BJ (cell line): ENCODE measurements around the gene AGAP1. TPM values are rescaled to one million over a fixed set of nuclear protein-coding genes. Genes with fewer than 3 reads are reported as not detected.

Source experiments
- CTCF ChIA-PET: fragments of 350-600 bp; formaldehyde crosslinking; extraction: SDS; loops from one replicate; lab custom pipeline; 2021; ENCODE audit warnings: antibody characterized with exemption, inconsistent platforms; lab: Yijun Ruan, JAX
- POLR2A ChIA-PET: fragments of 300-600 bp; sonication (Branson Sonifier 250); formaldehyde crosslinking; extraction: SDS; loops from one replicate; lab custom pipeline; 2021; ENCODE audit warnings: antibody characterized with exemption; lab: Charles Lee
- DNase-seq: peaks from one replicate; pipeline ENCODE4 v3.0.0-alpha.2; 2011; ENCODE audit warnings: low read depth
- H3K27me3 ChIP-seq: 2 replicates; pipeline ENCODE4 v1.6.0; 2011; ENCODE audit warnings: low read length; ENCODE audit not compliant: control insufficient read depth, insufficient read depth
- H3K36me3 ChIP-seq: 2 replicates; pipeline ENCODE4 v1.5.1; 2011; ENCODE audit warnings: low read length; ENCODE audit not compliant: control insufficient read depth, insufficient read depth
- H3K4me3 ChIP-seq: 2 replicates; pipeline ENCODE4 v1.5.1; 2011; ENCODE audit warnings: low read depth, mild to moderate bottlenecking, control low read depth, low read length
- polyA plus RNA-seq: library from polyadenylated mRNA; depleted of rRNA; stranded (reverse); fragments of >200 nt; gene quantifications from 2 replicates; pipeline ENCODE4 v1.2.3, GENCODE V29; 2011
- TF ChIP-seq, protein P1 (sequence below): IDR thresholded peaks from 2 replicates; pipeline ENCODE4 v1.5.1; 2011; ENCODE audit warnings: low read depth, mild to moderate bottlenecking, control low read depth, inconsistent platforms, low read length, moderate library complexity; ENCODE audit not compliant: insufficient read depth

AGAP1 gene
- polyA plus RNA-seq, 1 experiment = 14.9 TPM

- POLR2A ChIA-PET = interaction anchor here (0.5 kb wide), 1 partner anchor 10 kb away, joined by 3 read pairs; no protein-coding TSS in a partner anchor
- Histone ChIP-seq H3K27me3 (peaks cover 52% of the 10 kb centered on the region), H3K36me3 (no peaks in the 10 kb centered on the region), H3K4me3 (no peak overlapping the region)
- DNase-seq = no peak
- TF ChIP-seq, protein P1, sequence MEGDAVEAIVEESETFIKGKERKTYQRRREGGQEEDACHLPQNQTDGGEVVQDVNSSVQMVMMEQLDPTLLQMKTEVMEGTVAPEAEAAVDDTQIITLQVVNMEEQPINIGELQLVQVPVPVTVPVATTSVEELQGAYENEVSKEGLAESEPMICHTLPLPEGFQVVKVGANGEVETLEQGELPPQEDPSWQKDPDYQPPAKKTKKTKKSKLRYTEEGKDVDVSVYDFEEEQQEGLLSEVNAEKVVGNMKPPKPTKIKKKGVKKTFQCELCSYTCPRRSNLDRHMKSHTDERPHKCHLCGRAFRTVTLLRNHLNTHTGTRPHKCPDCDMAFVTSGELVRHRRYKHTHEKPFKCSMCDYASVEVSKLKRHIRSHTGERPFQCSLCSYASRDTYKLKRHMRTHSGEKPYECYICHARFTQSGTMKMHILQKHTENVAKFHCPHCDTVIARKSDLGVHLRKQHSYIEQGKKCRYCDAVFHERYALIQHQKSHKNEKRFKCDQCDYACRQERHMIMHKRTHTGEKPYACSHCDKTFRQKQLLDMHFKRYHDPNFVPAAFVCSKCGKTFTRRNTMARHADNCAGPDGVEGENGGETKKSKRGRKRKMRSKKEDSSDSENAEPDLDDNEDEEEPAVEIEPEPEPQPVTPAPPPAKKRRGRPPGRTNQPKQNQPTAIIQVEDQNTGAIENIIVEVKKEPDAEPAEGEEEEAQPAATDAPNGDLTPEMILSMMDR = no peak
- CTCF ChIA-PET = interaction anchor here (4.9 to 15.1 kb wide), 2 partner anchors 9 to 392 kb away, joined by 21 to 198 read pairs; no protein-coding TSS in a partner anchor
These were observed 678.6 kb downstream of the AGAP1 start for GRCh38 chr2:236172255-236173035.

DNA sequence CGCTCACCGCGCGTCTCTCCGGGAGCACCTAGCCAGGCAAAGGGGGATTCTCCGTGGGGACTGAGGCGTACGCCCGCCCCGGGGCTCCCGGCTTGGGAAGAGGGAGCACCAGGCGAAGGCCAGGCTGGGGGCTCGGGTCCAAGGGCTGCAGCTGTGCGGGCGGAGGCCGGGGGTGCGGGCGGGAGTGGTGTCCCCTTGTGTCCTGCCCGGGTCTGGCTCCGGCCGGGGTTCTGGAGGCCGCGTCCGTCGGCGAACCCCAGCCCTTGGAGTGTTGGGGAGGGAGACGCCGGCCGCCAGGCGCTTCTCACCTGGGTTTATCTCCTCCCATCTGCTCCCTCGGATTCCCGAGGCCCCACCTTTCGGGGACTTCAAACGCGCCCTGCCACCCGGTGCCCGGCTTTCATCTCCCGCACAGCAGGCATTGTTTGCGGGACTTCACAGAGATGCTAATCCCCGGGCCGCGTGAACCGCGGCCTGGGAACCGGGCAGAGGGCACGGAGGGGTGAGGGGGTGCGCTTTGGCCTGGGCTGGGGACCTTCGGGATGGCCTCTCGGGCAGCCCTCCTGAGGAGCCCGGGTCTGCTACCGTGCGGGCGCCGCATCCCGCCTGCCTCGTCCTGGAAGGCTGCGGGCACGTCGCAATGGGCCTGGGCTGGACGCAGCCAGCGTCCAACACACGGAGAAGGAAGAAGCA is 679.3 kb downstream of the AGAP1 start:
- ChIA-PET CTCF (interaction anchor here (0.8 to 15.1 kb wide), 2 partner anchors 9 to 393 kb away, joined by 3 to 198 read pairs; no protein-coding TSS in a partner anchor), POLR2A (no interaction called here)
- TF ChIP-seq, protein P1 = no peak
- H3K27me3 ChIP-seq = peaks cover 52% of the 10 kb centered on the region
- no peak for DNase-seq
- no peaks in the 10 kb centered on the region for H3K36me3 ChIP-seq
- H3K4me3 ChIP-seq = no peak overlapping the region

- CTCF ChIA-PET = interaction anchor here (0.8 to 15.1 kb wide), 2 partner anchors 8 to 393 kb away, joined by 3 to 198 read pairs; no protein-coding TSS in a partner anchor
- POLR2A ChIA-PET = no interaction called here
- TF ChIP-seq, protein P1 = no peak
- DNase-seq = no peak
- Histone ChIP-seq H3K27me3 (peaks cover 47% of the 10 kb centered on the region), H3K4me3 (no peak overlapping the region), H3K36me3 (no peaks in the 10 kb centered on the region)
These were observed 680.1 kb downstream of the AGAP1 start for GRCh38 chr2:236173729-236174607.

DNA sequence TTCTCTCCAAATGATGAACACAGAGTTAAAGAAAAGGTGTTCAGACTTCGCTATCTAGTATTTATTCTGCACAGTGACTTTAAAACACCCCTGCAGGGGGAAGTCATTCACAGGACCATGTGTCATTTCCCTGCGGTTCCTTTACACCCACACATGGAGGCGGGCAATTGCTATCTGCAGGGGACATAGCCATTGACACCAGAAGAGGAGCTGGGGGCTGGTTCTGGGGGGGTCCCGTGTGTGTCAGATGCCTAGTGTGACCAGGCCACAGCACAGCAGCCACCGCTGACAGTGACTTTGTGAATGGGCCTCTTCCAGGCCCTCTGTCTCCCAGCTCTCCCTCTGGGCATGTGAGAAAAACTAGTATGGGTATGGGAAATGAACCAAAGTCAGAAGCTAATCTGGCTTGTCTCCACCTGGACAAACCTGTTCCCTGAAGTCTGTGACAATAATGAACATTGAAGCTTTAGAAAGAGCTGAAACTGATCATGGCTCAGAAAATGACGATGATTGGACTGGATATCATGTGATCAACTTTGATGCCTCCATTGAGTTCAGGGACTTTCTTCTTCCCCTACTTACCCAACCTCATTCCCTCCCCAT is 681.8 kb downstream of the AGAP1 start:
- ChIA-PET CTCF (interaction anchor here (0.8 to 15.1 kb wide), 6 partner anchors 21 to 415 kb away, joined by 3 to 198 read pairs (median 4); no protein-coding TSS in a partner anchor), POLR2A (no interaction called here)
- TF ChIP-seq, protein P1 = no peak
- DNase-seq = no peak
- H3K27me3 ChIP-seq = peaks cover 34% of the 10 kb centered on the region
- no peak overlapping the region for H3K4me3 ChIP-seq
- no peaks in the 10 kb centered on the region for H3K36me3 ChIP-seq
